Measurements from ENCODE around the gene S100A9.

- TF ChIP-seq, protein P1, sequence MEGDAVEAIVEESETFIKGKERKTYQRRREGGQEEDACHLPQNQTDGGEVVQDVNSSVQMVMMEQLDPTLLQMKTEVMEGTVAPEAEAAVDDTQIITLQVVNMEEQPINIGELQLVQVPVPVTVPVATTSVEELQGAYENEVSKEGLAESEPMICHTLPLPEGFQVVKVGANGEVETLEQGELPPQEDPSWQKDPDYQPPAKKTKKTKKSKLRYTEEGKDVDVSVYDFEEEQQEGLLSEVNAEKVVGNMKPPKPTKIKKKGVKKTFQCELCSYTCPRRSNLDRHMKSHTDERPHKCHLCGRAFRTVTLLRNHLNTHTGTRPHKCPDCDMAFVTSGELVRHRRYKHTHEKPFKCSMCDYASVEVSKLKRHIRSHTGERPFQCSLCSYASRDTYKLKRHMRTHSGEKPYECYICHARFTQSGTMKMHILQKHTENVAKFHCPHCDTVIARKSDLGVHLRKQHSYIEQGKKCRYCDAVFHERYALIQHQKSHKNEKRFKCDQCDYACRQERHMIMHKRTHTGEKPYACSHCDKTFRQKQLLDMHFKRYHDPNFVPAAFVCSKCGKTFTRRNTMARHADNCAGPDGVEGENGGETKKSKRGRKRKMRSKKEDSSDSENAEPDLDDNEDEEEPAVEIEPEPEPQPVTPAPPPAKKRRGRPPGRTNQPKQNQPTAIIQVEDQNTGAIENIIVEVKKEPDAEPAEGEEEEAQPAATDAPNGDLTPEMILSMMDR (IDR thresholded peaks at IDR 0.05 in 8 of 11, conservative IDR thresholded peaks at IDR 0.05 in 3 of 11) = no peak
- no peak for TF ChIP-seq POLR2A (IDR thresholded peaks at IDR 0.05)
These were observed 35.1 kb upstream of the S100A9 start for GRCh38 chr1:153322568-153322967.
